ENCODE data around the gene OSMR.

OSMR gene

GRCh38 chr5:38879078-38879460 is 33.3 kb downstream of the OSMR start:
- Histone ChIP-seq H3K9me3 (ENCODE audit: control insufficient read depth, insufficient read depth, low read depth, low read length) (no peaks in the 10 kb centered on the region), H3K27ac (ENCODE audit: extremely low read depth, low read depth, low read length) (no peak overlapping the region), H3K36me3 (ENCODE audit: control insufficient read depth in 2 of 2, insufficient read depth in 1 of 2, low read length in 2 of 2) (no peaks in the 10 kb centered on the region), H3K4me3 (ENCODE audit: low read depth, low read length) (no peak overlapping the region), H3K4me1 (ENCODE audit: control insufficient read depth, insufficient read depth, low read length) (no peaks in the 10 kb centered on the region)
- POLR2A ChIA-PET, result no interaction called here
- no peak for TF ChIP-seq GLIS2 (tag by site-specific recombination; IDR thresholded peaks at IDR 0.05)
- no peak for TF ChIP-seq ZNF48 (tag by site-specific recombination; IDR thresholded peaks at IDR 0.05)
- no peak for TF ChIP-seq ZNF585B (tag by site-specific recombination; IDR thresholded peaks at IDR 0.05)
- no peak for TF ChIP-seq ZNF518A (tag by site-specific recombination; conservative IDR thresholded peaks at IDR 0.05; ENCODE audit: low read depth)
- CTCF ChIA-PET, result interaction anchor here (1.1 kb wide), 1 partner anchor 43 kb away, joined by 3 read pairs; no protein-coding TSS in a partner anchor

- Histone ChIP-seq H3K36me3 (ENCODE audit: control insufficient read depth in 2 of 2, insufficient read depth in 1 of 2, low read length in 2 of 2) (peaks cover 0 to 4% of the 10 kb centered on the region in 2 experiments; a peak in 1 of 3 replicates), H3K4me1 (ENCODE audit: control insufficient read depth, insufficient read depth, low read length) (no peaks in the 10 kb centered on the region), H3K4me3 (ENCODE audit: low read depth, low read length) (no peak overlapping the region), H3K27ac (ENCODE audit: extremely low read depth, low read depth, low read length) (no peak overlapping the region), H3K9me3 (ENCODE audit: control insufficient read depth, insufficient read depth, low read depth, low read length) (no peaks in the 10 kb centered on the region)
- TF ChIP-seq BCL11B (tag by site-specific recombination; IDR thresholded peaks at IDR 0.05; ENCODE audit: low read depth) (no peak), RBAK (tag by site-specific recombination; IDR thresholded peaks at IDR 0.05) (no peak), ZNF112 (tag by site-specific recombination; IDR thresholded peaks at IDR 0.05) (no peak), ZNF660 (tag by site-specific recombination; IDR thresholded peaks at IDR 0.05) (no peak)
- TF ChIP-seq, protein P1, sequence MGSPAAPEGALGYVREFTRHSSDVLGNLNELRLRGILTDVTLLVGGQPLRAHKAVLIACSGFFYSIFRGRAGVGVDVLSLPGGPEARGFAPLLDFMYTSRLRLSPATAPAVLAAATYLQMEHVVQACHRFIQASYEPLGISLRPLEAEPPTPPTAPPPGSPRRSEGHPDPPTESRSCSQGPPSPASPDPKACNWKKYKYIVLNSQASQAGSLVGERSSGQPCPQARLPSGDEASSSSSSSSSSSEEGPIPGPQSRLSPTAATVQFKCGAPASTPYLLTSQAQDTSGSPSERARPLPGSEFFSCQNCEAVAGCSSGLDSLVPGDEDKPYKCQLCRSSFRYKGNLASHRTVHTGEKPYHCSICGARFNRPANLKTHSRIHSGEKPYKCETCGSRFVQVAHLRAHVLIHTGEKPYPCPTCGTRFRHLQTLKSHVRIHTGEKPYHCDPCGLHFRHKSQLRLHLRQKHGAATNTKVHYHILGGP (tag by site-specific recombination; IDR thresholded peaks at IDR 0.05), result no peak
- TF ChIP-seq, protein P2, sequence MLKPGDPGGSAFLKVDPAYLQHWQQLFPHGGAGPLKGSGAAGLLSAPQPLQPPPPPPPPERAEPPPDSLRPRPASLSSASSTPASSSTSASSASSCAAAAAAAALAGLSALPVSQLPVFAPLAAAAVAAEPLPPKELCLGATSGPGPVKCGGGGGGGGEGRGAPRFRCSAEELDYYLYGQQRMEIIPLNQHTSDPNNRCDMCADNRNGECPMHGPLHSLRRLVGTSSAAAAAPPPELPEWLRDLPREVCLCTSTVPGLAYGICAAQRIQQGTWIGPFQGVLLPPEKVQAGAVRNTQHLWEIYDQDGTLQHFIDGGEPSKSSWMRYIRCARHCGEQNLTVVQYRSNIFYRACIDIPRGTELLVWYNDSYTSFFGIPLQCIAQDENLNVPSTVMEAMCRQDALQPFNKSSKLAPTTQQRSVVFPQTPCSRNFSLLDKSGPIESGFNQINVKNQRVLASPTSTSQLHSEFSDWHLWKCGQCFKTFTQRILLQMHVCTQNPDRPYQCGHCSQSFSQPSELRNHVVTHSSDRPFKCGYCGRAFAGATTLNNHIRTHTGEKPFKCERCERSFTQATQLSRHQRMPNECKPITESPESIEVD (tag by site-specific recombination; IDR thresholded peaks at IDR 0.05), result no peak
- ChIA-PET CTCF (no interaction called here), POLR2A (no interaction called here)
Measured at GRCh38 chr5:38883842-38884241, 38.0 kb downstream of the OSMR start.

DNA sequence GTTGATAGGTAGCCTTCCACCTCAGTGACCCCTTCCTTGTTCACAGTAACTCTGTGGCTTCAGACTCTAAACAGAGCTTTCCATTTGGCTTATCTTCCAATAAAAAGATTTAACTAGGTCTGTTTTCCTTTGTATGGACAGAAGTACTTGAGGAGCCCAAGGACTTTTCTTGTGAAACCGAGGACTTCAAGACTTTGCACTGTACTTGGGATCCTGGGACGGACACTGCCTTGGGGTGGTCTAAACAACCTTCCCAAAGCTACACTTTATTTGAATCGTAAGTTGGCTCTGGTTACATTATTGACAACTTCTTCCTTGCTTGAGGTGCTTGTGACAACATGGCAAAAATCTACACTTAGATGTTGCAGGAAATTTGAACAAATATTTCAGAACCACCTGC is 39.4 kb downstream of the OSMR start:
- no peak for TF ChIP-seq ZNF155 (tag by site-specific recombination; IDR thresholded peaks at IDR 0.05)
- TF ChIP-seq PRDM1 (tag by site-specific recombination; IDR thresholded peaks at IDR 0.05), result no peak
- TF ChIP-seq ZNF48 (tag by site-specific recombination; IDR thresholded peaks at IDR 0.05), result no peak
- TF ChIP-seq ZNF518A (tag by site-specific recombination; conservative IDR thresholded peaks at IDR 0.05; ENCODE audit: low read depth), result no peak
- TF ChIP-seq MZF1 (tag by site-specific recombination; IDR thresholded peaks at IDR 0.05; ENCODE audit: borderline replicate concordance), result no peak
- TF ChIP-seq TCF7L2 (IDR thresholded peaks at IDR 0.05; ENCODE audit: borderline replicate concordance, low read depth, low read length), result no peak
- TF ChIP-seq ZNF121 (tag by site-specific recombination; IDR thresholded peaks at IDR 0.05), result no peak
- TF ChIP-seq ZNF747 (tag by site-specific recombination; IDR thresholded peaks at IDR 0.05), result no peak
- H3K9me3 ChIP-seq (ENCODE audit: control insufficient read depth, insufficient read depth, low read depth, low read length), result no peaks in the 10 kb centered on the region
- ChIA-PET POLR2A (no interaction called here), CTCF (interaction anchor here (0.6 kb wide), 1 partner anchor 306 kb away, joined by 3 read pairs; no protein-coding TSS in a partner anchor)
- H3K4me3 ChIP-seq (ENCODE audit: low read depth, low read length), result no peak overlapping the region
- no peak overlapping the region for H3K27ac ChIP-seq (ENCODE audit: extremely low read depth, low read depth, low read length)
- H3K4me1 ChIP-seq (ENCODE audit: control insufficient read depth, insufficient read depth, low read length), result no peaks in the 10 kb centered on the region
- peaks cover 0 to 7% of the 10 kb centered on the region in 2 experiments; a peak in 1 of 3 replicates for H3K36me3 ChIP-seq (ENCODE audit: control insufficient read depth in 2 of 2, insufficient read depth in 1 of 2, low read length in 2 of 2)

Data from HEK293 (cell line).